Brain pericyte (primary cell): ENCODE results near the gene PDIA2.

ENCODE experiments used
- DNase-seq: peaks from one replicate; pipeline ENCODE4 v3.0.0-alpha.2; 2012; ENCODE audit warnings: low read depth, low spot score

Gene PDIA2

DNA sequence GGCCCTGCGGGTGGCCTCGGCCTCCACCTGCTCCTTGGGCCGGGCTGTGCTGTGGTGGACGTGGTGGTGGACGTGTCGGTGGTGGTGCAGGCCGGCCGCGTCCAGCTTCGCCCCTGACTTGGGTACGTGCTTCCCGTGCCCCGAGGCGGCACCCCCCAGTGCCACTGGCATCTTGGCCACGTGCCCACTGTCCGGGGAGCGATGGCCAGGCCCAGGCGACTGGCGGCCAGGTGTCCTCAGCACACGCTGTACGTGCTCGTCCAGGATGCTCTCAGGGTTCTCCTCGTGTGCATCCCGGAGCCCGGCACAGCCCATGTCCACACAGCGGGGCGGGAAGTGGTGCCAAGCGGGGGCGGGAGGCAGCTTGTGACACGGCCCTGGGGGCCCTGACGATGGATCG, 14.9 kb downstream of the PDIA2 start:
- DNase-seq: no peak

DNA sequence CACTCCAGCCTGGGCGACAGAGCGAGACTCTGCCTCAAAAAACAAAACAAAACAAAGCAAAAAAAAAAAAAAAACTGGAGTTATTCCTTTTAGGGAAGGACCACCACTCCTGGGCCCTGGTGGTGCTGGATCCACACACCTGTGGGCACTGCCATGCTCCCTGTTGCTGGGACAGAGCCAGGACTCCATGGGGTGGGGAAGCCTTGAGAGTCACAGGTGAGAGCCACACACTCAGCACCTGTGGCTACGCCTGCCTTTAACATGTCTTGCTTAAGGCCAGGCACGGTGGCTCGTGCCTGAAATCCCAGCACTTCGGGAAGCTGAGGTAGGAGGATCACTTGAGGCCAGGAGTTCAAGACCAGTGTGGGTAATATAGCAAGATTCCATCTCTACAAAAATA, 18.3 kb downstream of the PDIA2 start:
- DNase-seq: no peak

DNA sequence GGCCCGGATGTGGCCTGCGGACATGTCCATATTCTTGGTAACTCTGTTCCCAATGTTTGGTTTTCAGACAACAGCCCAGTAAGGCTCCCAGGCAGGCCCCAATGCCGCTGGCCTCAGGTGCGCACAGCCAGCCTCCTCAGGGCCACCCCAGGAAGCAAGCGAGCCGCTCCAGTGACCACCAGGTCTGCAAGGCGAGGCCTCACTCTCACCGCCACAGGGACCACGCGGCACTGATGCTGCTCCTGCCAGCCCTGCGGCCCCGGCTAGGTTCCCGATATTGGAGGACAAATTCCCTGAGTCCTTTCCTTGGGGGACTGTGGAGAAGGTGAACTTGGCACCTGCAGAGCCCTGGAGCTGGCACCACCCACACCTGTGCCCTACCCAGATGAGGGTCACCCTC, 19.0 kb downstream of the PDIA2 start:
- DNase-seq: no peak

DNA sequence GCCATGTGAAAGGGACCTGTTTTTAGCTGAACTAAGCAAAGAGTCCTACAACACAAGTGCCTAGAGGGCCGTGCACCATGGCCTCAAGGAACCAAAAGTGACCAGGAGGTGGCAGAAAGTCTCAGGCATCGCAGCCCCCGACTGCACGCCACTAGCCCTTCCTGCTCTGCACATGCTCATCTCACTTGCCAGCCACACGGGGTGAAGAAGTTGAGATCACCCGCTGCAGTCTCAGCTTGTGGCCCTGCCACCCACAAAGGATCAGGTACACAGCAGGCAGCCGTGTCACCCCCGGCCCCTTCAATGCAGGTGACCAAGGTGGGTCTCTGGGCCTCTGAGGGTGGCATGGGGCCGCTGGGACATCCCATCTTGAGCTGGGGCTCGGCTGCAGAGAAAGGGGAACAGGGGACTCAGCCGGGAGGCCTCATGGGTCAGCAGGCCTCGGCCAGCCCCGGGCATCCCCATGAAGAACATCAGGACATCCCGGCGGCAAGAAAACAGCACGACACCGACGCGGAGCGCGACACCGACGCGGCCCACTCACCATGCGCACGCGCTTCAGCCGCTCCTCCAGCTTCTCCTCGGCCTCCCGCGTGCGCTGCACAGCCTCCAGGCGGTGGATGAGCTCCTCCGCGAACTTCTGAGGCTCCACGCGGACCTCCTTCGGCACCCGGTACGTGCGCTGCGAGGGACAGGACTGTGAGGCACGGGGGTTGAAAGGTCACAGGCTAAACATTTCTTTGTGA, 21.0 kb downstream of the PDIA2 start:
- DNase-seq: no peak

DNA sequence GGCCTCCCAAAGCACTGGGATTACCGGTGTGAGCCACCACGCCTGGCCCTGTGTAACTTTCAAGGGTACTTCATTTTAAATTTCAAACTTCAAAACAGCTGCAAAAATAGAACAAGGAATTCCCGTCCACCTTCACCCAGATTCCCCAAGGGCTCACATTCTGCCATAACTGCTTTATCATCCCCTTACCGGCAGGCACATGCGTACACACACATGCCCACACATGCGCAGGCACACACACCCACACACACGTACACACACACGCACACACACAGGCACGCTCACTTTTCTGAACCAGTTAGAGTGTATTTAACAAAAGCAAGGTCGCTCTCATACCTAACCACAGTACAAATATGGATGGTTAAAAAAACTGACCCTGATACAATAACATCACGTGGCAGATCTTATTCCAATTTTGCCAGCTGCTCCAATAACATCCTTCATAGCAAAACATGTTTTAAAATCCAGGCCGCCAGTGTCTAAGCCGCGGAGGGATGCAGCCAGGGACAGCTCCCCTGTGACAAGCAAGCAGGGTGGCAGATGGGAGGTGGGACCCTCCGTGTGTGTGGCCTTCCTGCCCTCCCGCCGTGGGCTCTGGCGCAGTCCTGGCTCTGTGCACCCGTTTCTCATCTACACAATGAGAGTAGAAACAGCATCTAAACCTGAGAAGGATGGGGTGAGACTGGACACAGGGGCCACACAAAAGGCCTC, 23.1 kb downstream of the PDIA2 start:
- DNase-seq: no peak

DNA sequence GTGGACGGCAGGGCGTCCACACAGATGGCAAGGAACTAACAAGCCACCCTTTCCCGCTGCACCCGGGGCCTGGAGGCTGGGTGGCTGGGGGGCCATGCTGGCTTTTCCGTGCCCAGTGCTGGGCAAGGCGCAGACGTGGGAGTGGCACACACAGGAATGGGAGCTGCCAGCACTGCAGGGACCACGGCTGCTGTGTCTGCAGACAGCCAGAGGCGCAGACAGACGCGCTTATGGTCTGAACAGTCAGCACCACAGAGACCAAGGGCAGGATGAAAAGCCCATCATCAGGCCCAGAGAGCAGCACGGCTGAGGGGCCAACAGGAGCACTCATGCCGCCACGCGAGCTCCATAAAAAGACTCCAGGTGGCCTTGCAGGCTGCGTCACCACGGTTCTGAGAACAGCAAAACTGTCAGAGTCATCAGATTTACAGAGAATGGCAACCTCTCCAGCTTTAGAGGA, 24.0 kb downstream of the PDIA2 start:
- DNase-seq: no peak

DNA sequence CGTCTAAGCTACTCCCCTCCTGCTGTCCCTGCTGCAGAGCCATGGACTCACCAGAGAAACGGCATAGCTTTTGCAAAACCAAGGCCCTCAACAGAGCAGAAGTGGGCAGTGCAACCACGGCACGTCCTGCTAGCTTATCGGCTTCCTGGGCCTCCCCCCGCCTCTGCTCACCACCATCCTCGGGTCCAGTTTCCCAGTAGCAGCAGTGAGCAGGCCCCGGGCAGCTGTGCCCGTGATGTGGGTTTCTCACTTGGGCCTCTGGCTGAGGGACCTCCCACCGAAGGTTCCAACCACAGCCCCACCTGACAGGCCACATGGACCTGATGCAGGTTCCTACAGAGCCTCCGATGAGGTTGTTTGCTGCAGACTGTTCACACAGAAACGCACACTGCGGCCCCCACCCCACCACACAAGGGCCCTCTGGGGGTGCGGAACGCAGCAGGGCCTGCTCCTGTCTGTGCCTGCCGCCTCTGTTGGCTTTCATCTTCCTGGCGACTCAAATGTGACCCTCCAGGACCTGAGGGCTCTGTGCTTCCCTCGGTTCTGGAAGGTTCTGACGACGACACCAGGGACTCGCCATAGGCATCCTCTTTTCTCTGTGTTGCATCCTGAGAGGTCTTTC, 24.8 kb downstream of the PDIA2 start:
- no peak for DNase-seq

DNA sequence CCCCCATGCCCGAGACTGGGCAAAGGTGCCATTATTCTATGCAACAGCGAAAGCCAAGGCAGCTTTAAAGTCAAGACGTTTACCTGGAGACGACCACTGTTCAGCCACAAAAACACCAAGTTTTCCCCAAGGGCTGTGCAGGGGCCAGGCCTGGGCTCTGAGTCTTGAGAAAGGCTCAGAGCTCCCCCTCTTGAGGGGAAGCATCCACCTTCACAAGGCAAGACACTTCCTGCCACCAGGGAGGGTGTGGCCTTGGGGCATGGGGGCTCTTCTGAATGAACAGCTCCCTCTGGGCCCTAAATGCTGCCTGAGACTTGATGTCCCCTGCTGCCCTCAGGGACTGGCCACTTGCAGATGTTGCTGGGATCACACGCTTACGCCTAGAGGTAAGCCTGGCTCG, 26.5 kb downstream of the PDIA2 start:
- no peak for DNase-seq

DNA sequence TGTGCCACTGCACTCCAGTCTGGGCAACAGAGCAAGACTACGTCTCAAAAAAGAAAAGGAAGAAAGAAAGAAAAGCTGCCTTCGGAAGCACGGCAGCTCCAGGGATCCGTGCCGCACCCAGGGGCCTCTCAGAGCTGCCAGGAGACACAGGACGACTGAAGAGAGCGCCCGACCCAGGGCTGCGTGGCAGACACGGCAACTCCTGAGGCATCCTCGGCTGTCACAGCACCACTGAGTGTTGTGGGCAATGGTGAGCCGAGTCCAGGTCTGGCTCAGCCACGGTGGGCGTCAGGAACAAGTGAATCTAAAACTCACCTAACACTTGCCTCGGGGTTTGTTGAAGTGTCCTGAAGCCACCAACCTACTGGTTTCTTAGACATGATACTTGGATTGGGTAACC, 28.8 kb downstream of the PDIA2 start:
- DNase-seq: no peak

DNA sequence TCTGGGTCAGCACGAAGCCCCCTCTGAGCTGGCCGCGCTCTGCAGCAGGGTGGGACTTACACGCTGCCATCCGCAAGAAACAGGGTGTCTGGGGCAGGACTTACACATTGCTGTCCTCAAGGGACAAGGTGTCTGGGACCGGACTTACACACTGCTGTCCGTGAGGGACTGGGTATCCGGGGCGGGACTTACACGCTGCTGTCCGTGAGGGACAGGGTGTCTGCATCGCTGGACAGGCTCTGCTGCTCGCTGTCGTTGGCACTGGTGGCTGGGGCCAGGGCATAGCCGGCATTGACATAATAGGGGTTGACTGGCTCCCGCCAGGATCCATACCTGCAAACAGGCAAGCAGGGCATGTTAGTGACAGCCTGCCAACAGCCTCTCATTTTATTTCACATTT, 31.4 kb downstream of the PDIA2 start:
- DNase-seq: no peak

DNA sequence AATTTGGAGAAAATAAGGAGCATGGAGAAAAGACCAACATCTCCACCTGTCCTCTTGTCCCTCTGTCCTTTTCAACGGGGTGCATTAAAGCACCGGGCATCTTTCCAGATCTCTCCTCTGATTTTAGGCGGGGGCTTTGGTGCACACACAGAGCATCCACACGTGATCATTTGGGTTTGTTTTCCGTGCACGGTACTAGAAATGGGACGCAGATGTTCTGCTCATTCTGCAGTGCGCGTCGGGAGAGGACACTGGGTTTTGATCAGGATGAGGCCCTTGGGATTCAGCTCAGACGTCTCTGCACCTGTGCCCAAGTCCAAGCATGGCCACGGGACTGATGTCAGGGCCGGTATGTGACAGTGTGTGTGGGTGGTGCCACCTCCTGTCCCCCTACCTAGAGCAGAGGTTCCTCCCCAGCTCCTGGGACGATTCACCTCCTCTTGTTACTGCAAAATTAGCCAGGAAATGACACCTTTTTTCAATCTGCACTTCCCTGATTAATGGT, 31.9 kb downstream of the PDIA2 start:
- no peak for DNase-seq

DNA sequence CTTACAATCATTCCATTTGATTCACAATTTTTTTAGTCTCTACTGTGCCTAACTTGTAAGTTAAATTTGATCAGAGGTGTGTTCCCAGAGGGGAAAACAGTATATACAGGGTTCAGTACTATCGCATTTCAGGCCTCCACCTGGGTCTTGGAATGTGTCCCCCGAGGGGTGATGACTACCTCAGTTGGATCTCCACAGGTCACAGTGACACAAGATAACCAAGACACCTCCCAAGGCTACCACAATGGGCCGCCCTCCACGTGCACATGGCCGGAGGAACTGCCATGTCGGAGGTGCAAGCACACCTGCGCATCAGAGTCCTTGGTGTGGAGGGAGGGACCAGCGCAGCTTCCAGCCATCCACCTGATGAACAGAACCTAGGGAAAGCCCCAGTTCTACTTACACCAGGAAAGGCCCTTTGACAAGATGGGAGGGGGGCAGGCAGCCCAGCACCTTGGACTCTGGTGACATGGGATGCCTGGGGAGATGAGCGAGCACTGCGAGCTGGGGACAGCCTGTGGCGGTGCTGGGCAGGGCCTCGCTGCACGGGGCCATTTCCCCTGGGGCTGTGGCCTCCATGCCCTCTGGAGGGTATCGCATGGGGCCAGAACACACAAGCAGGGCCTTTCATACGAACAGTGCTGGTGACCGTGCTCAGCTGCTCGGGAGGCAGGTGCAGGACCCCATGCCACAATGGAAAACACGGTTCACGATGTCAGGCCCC, 33.9 kb downstream of the PDIA2 start:
- no peak for DNase-seq

DNA sequence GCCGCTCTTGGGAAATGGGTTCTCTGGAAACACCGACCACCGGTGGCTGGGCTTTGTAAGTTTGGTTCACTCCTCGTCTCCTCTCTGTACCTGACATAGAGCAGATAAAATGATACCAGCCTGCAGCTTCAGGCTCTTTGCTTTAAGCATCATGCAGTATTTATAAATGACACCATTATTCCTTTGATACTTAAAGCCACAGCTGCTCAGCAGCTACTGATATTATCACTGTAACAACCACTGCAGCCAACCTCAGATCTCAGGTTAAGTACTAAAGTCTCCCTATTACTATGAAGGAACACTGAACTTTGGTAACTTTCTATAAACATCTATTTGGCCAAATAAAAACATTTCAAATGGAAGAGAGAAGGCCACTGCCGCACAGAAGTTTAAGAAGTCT, 34.6 kb downstream of the PDIA2 start:
- no peak for DNase-seq

DNA sequence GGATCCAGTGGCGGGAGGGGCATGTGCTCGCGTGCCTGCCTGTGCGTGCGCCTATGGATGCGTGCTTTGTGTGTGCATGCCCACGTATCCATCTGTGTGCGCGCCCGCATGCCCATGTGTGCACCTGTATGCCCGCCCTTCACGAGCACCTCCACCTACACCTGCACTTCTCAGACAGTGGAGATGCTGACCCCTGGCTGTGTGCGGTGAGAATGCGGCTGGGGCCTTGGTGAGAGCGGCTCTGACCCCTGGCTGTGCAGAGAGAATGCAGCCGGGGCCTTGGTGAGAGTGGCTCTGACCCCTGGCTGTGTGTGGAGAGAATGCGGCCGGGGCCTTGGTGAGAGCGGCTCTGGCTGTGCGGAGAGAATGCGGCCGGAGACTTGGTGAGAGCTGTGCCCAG, 35.7 kb downstream of the PDIA2 start:
- DNase-seq: no peak

DNA sequence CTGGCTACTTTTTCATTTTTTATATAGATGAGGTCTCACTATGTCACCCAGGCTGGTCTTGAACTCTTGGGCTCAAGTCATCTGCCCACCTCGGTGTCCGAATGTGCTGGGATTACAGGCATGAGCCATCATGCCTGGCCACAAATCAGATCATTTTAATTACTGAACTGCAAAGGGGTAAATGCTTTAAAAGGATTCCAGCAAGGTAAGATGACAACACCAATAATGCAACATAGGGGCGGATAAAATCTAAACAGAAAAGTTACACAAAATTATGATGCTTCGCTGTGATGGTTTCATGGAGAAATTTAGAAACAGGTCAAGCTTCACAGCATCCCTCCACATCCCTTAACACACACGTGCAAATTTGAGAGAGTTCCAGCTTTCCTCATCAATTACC, 37.2 kb downstream of the PDIA2 start:
- DNase-seq: no peak

DNA sequence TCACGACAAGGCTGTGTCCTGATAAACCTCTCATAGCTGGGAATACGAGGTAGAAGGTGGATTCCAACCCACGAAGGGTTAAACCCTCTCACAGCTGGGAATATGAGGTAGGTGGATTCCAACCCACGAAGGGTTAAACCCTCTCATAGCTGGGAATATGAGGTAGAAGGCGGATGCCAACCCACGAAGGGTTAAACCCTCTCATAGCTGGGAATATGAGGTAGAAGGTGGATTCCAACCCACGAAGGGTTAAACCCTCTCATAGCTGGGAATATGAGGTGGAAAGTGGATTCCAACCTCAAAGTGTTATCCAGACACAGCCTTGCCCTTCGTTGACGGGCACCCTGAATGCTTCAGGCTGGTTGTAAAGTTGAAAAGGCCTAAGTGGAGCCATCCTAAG, 38.6 kb downstream of the PDIA2 start:
- no peak for DNase-seq

DNA sequence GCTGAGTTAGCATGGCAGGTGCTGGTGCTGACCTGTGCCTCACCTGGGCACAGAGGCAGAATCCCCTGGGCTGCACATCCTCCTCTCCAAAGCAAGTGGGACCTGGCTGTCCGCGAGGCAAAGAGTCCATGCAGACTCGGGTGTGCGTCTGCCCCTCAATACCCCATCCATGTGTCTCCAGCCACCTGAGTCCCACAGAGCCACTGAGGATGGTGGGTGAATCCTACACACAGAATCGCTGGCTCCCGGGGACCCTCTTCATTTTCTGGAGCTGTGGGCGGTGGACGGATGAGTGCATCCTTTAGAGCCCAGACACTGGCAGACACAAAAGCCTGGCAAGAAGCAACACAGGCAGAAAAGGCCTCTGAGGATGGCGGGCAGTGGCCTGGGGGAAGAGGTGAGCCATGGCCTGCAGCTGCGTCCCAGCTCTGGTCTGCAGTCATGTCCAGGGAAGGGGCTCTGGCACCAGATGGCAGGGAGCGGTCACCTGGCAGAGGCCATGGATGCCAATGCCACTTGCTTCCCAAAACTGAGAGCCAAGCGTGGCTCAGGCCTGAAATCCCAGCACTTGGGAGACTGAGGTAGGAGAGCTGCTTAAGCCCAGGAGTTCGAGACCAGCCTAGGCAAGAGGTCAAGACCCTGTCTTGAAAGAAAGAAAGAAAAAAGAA, 39.6 kb downstream of the PDIA2 start:
- no peak for DNase-seq

DNA sequence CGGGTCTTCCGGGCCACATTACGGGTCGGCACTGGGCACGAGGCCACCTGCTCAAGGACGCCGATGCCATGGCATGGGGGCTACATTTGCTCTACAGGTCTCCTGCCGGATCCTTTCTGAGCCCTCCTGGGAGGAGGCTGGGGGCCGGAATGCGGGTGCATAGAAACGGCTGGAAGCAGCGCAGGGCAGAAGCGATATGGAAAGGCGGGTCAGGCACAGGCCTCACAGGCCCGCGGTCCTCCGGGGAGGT, 41.2 kb downstream of the PDIA2 start:
- DNase-seq: no peak

DNA sequence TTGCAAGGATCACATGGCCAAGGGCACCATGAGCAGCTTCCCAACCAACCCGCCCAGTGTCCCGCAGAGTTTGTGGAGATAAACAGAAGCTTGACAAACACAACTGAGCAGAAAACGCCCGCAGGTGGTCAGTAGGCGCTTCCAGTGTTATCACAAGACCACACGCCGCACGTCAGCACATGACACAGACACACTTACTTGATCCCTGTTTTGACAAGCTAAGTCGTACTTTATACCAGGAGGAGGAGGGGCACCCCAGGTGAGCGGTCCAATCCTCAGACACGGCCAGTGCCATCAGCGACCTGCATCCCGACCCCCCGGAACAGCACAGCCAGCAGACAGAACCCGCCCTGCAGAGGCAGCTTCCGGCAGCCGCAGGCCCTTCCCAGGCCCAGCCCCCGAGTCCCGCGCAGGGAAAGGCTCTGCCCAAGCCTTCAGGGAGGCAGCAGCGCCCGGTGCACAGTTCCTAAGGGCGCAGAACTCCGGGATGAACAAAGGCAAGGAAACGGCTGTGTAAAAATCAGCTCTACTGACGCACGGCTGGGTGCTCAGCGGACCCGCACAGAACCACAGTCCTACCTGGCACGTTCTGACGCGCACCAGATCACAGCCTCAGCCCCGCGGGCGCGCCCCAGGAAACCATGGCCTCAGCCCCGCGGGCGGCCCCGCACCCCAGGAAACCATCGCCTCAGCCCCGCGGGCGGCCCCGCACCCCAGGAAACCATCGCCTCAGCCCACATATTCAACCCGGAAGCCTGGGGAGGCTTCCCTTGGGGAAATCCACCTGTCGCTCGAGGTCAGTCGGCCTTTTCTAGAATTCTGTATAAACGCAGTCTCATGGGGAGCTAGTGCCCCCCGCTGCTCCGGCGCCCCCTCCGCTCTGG, 41.7 kb downstream of the PDIA2 start:
- no peak for DNase-seq

DNA sequence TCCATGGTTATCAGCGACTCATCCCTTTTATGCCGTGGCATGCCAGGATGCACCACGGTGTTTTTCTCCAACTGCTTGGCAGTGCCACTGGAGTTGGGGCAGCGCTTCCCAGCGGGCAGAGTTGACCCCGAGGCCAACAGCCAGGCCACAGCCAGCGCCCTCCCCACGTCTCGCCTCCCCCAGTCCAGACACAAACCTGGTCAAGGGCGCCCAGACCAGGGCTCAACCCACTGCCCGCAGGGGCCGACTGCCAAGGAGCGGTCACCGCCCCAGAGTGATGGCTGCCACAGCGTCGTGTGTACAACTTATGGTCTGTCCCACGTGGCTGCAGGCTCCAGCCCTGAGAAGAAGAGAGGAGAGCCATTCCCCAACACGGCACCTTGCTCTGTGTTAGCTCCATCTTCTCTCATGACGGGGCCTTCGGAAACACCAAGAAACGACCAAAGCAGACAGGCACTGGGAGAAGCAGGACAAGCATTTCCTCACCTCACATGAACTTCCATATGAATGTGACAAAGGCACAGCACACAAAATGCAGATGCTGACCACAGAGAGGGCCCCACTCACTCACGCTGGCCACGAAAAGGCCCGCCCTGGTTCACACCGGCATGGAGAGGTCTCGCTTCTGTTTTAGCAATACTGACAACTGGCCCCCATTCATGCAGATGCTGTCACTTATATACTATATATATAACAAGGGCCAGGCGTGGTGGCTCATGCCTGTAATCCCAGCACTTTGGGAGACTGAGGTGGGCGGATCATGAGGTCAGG, 42.6 kb downstream of the PDIA2 start:
- no peak for DNase-seq
